HepG2 (cell line): ENCODE measurements around the gene ZNF485. TPM values are rescaled to one million over a fixed set of nuclear protein-coding genes. Genes with fewer than 3 reads are reported as not detected.

Source experiments
- ATAC-seq: fragments of 200-7000 bp; cut with Tn5 transposase; 3 replicates; pipeline ENCODE4 v1.9.1; 2020; ENCODE audit warnings: mild to moderate bottlenecking, moderate library complexity
- BruUV-seq: library from RNA; stranded (reverse); fragments of 400-500 nt; replicated peaks from 2 replicates; lab custom pipeline; 2021; lab: Mats Ljungman, UMichigan
- CTCF ChIA-PET: fragments of 300-600 bp; formaldehyde crosslinking; extraction: SDS; loops from one replicate; lab custom pipeline; 2021; ENCODE audit warnings: low total read pairs, inconsistent platforms, low intra/inter-chr PET ratio; lab: Yijun Ruan, JAX
- POLR2A ChIA-PET: fragments of 350-600 bp; sonication (Branson Sonifier 250); formaldehyde crosslinking; loops from one replicate; lab custom pipeline; 2020; ENCODE audit warnings: antibody characterized with exemption, inconsistent platforms; lab: Yijun Ruan, JAX
- DNase-seq: peaks from one replicate; pipeline ENCODE4 v3.0.0-alpha.2; 2015; ENCODE audit warnings: low spot score
- FAIRE-seq: peaks from 3 replicates; lab custom pipeline; 2011; peaks lifted over from hg19 to GRCh38; lab: Jason Lieb, UNC
- H2AFZ ChIP-seq: one replicate; pipeline ENCODE4 v1.6.1; 2011; ENCODE audit warnings: low read length, inconsistent platforms
- H3K27ac ChIP-seq: fragments of 300-600 bp; 3 replicates; pipeline ENCODE4 v1.8.0; 2011; ENCODE audit warnings: mixed run types, mild to moderate bottlenecking, mixed read lengths, low read length, inconsistent platforms; ENCODE audit not compliant: insufficient read depth; ENCODE audit errors: extremely low read length
- H3K27me3 ChIP-seq, 2 experiments: fragments of 200-600 bp in 1 of 2; 2 replicates in 1 of 2; 3 replicates in 1 of 2; pipeline versions ENCODE4 v1.6.0 to v1.8.0; 2011; ENCODE audit warnings: low read length in 2 of 2, mild to moderate bottlenecking in 2 of 2, moderate library complexity in 2 of 2, inconsistent platforms in 1 of 2; ENCODE audit not compliant: insufficient read depth in 2 of 2, control insufficient read depth in 1 of 2
- H3K36me3 ChIP-seq, 2 experiments: fragments of 200-600 bp in 1 of 2; replicated peaks in 1 of 2; 2 replicates in 1 of 2; 3 replicates in 1 of 2; pipeline versions ENCODE4 v1.5.1 to v1.8.0; 2011; ENCODE audit warnings: low read length in 2 of 2, inconsistent platforms in 1 of 2; ENCODE audit not compliant: insufficient read depth in 2 of 2, control insufficient read depth in 1 of 2
- H3K4me1 ChIP-seq: 2 replicates; pipeline ENCODE4 v1.5.1; 2012; ENCODE audit warnings: low read length, inconsistent platforms; ENCODE audit not compliant: insufficient read depth
- H3K4me2 ChIP-seq: 2 replicates; pipeline ENCODE4 v1.6.0; 2011; ENCODE audit warnings: low read depth, low read length, inconsistent platforms
- H3K4me3 ChIP-seq, 3 experiments: fragments of 200-600 bp in 1 of 3; sonication (generic), shearing (Covaris generic) in 1 of 3; replicated peaks in 1 of 3; 2 replicates each; pipeline ENCODE4 v1.5.1; 2011 to 2016; ENCODE audit warnings: low read length in 3 of 3, inconsistent platforms in 2 of 3, low read depth in 2 of 3, mild to moderate bottlenecking in 2 of 3, control low read depth in 1 of 3, mixed read lengths in 1 of 3; ENCODE audit not compliant: insufficient read depth in 1 of 3
- H3K79me2 ChIP-seq: one replicate; pipeline ENCODE4 v1.6.1; 2011; ENCODE audit warnings: low read length, inconsistent platforms; ENCODE audit not compliant: insufficient read depth
- H3K9ac ChIP-seq: 2 replicates; pipeline ENCODE4 v1.6.0; 2011; ENCODE audit warnings: mild to moderate bottlenecking, low read depth, low read length, inconsistent platforms; ENCODE audit not compliant: insufficient read depth
- H3K9me3 ChIP-seq: 2 replicates; pipeline ENCODE4 v1.5.1; 2012; ENCODE audit warnings: mild to moderate bottlenecking, low read length
- H4K20me1 ChIP-seq: 2 replicates; pipeline ENCODE4 v1.6.0; 2011; ENCODE audit warnings: inconsistent platforms, mild to moderate bottlenecking, low read length, moderate library complexity; ENCODE audit not compliant: insufficient read depth
- AHDC1 ChIP-seq: sonication (generic); formaldehyde crosslinking; IDR thresholded peaks from 2 replicates; pipeline ENCODE4 v1.5.1; 2020; ENCODE audit warnings: mild to moderate bottlenecking, missing genetic modification reagents, borderline replicate concordance
- LCORL ChIP-seq, 2 experiments: fragments of 450-650 bp in 1 of 2; sonication (generic) in 1 of 2; formaldehyde crosslinking in 1 of 2; IDR thresholded peaks; 2 replicates each; pipeline versions ENCODE4 v1.5.0 to v1.6.1; 2017 to 2020; ENCODE audit warnings: antibody characterized with exemption in 1 of 2, missing genetic modification reagents in 1 of 2
- NRL ChIP-seq: sonication (generic); formaldehyde crosslinking; IDR thresholded peaks from 2 replicates; pipeline ENCODE4 v1.5.0; 2020; ENCODE audit warnings: missing genetic modification reagents, mild to moderate bottlenecking, moderate library complexity, borderline replicate concordance
- TBX3 ChIP-seq: fragments of 450-650 bp; IDR thresholded peaks from 2 replicates; pipeline ENCODE4 v1.6.1; 2017; ENCODE audit warnings: antibody characterized with exemption, mild to moderate bottlenecking, inconsistent platforms, borderline replicate concordance
- ZNF672 ChIP-seq: sonication (generic); formaldehyde crosslinking; IDR thresholded peaks from 2 replicates; pipeline ENCODE4 v1.8.1; 2022; ENCODE audit warnings: missing genetic modification reagents
- WGBS: methylation state at CpG from one replicate; pipeline ENCODE4 v1.1.6; 2017; ENCODE audit warnings: low lambda C conversion rate; 5-methylcytosine and 5-hydroxymethylcytosine counted together
- in situ Hi-C: cut with HindIII; loops from 2 replicates; pipeline ENCODE4 v1.10.0; 2017; ENCODE audit warnings: low pct_unique_long_range_greater_than_20kb; ENCODE audit not compliant: extremely low pct_ligation_motif_present
- intact Hi-C: fragments of 100-400 bp; cut with micrococcal nuclease; formaldehyde crosslinking; loops from one replicate; pipeline ENCODE4 v1.10.0; 2022; ENCODE audit not compliant: unreplicated experiment
- polyA plus RNA-seq, 8 experiments: library from polyadenylated mRNA; depleted of rRNA in 3 of 8; stranded (reverse) in 7 of 8; unstranded in 1 of 8; fragments of >200 nt; fragmentation: Illumina TruSeq in 4 of 8; extraction: Trizol in 4 of 8; gene quantifications; 2 replicates each; pipeline versions ENCODE4 v1.2.1 to v1.2.3, GENCODE V29; 2011 to 2016; ENCODE audit warnings: low read depth in 4 of 8, missing spikeins in 1 of 8, mixed read lengths in 1 of 8; ENCODE audit not compliant: insufficient read depth in 1 of 8
- total RNA-seq, 5 experiments: library from RNA; depleted of rRNA; stranded (reverse); fragments of >200 nt; fragmentation: Illumina TruSeq; extraction: Trizol; gene quantifications; 2 replicates each; pipeline ENCODE4 v1.2.3, GENCODE V29; 2016; ENCODE audit warnings: low read depth in 1 of 5

The ZNF485 gene
- total and polyA plus RNA-seq, 2 of the 13 experiments (the other 11 are each of a cell fraction or from before 2014, with no cell fraction given): 1.4 to 3.3 TPM

- intact Hi-C loops: no loop called here
- Histone ChIP-seq H3K9ac (peak overlapping the region; percentile 60; the same call in 1 of the 2 replicates), H3K27me3 (no peaks in the 10 kb centered on the region), H3K4me2 (peak overlapping the region; percentile 60), H3K9me3 (no peaks in the 10 kb centered on the region; the same call in 1 of the 2 replicates), H3K4me1 (peaks cover 7% of the 10 kb centered on the region), H3K36me3 (no peaks in the 10 kb centered on the region), H4K20me1 (no peaks in the 10 kb centered on the region), H2AFZ (no peak overlapping the region), H3K27ac (no peak overlapping the region)
- no peak for ATAC-seq
- FAIRE-seq: no peak
- CTCF ChIA-PET: no interaction called here
- DNase-seq: no peak
- BruUV-seq: no TSS peak
- in situ Hi-C loops: no loop called here
- 95% methylated on average over 10 of the region's 10 CpGs for WGBS
- TF ChIP-seq TBX3 (no peak), NRL (CRISPR knock-in tag) (no peak), ZNF672 (CRISPR knock-in tag) (no peak), AHDC1 (CRISPR knock-in tag) (no peak), LCORL (IDR thresholded peaks at IDR 0.05) (no peak), LCORL (CRISPR knock-in tag; IDR thresholded peaks at IDR 0.05) (no peak)
- TF ChIP-seq, all 625 proteins: peak for 0
- H3K4me3 ChIP-seq: peak overlapping the region; percentile 45 to 72 (median 61); a peak in 5 of 6 replicates
- H3K79me2 ChIP-seq: no peaks in the 10 kb centered on the region
- POLR2A ChIA-PET: interaction anchor here (1.2 kb wide), 1 partner anchor 41 kb away, joined by 4 read pairs; the partner anchor contains the start of gene ZNF32
Observed at GRCh38 chr10:43607199-43607573, 948 bp downstream of the ZNF485 start.
